ENCODE results near the gene CDY2A.
"Not testable (repeated sequence)": the region's sequence is repeated elsewhere in the genome, so short reads cannot be mapped to it uniquely, and the experiment has no call there.

GRCh38 chrY:18034864-18035263 lies 9.3 kb downstream of the CDY2A start:
- not testable (repeated sequence) for TF ChIP-seq CTCF (IDR thresholded peaks at IDR 0.05); NFYB (CRISPR knock-in tag; conservative IDR thresholded peaks at IDR 0.05; ENCODE audit: low read depth); USF2 (CRISPR knock-in tag; IDR thresholded peaks at IDR 0.05); TCF7 (CRISPR knock-in tag; IDR thresholded peaks at IDR 0.05; ENCODE audit: low read depth); IRF1 (CRISPR knock-in tag; IDR thresholded peaks at IDR 0.05); SP1 (CRISPR knock-in tag; conservative IDR thresholded peaks at IDR 0.05); FOXK1 (CRISPR knock-in tag; IDR thresholded peaks at IDR 0.05); ATF3 (CRISPR knock-in tag; conservative IDR thresholded peaks at IDR 0.05); ZNF512 (CRISPR knock-in tag; IDR thresholded peaks at IDR 0.05; ENCODE audit: borderline replicate concordance); CBFB (CRISPR knock-in tag; IDR thresholded peaks at IDR 0.05; ENCODE audit: low read depth)
